HepG2 (cell line): ENCODE data around the gene MAP2K1. TPM values are rescaled to one million over a fixed set of nuclear protein-coding genes. Genes with fewer than 3 reads are reported as not detected.

Experiments
- BCL6 ChIP-seq: IDR thresholded peaks from 2 replicates; pipeline ENCODE4 v1.6.1; 2016; ENCODE audit warnings: missing genetic modification reagents, missing compliant biosample characterization
- BORCS8-MEF2B ChIP-seq: sonication (generic); formaldehyde crosslinking; IDR thresholded peaks from 2 replicates; pipeline ENCODE4 v1.8.0; 2022; ENCODE audit warnings: mild to moderate bottlenecking, missing genetic modification reagents
- CEBPB ChIP-seq: IDR thresholded peaks from 2 replicates; pipeline ENCODE4 v1.6.1; 2011; ENCODE audit warnings: low read depth, low read length, improper control_type of control experiment, borderline replicate concordance
- CEBPG ChIP-seq: IDR thresholded peaks from 2 replicates; pipeline ENCODE4 v1.6.1; 2016
- FIP1L1 ChIP-seq: fragments of 200-400 bp; formaldehyde crosslinking; IDR thresholded peaks from 2 replicates; pipeline ENCODE4 v1.6.1; 2018; ENCODE audit warnings: low read depth, mild to moderate bottlenecking, low read length, moderate library complexity, borderline replicate concordance; ENCODE audit not compliant: insufficient read depth
- FOSL2 ChIP-seq: sonication (generic); formaldehyde crosslinking; IDR thresholded peaks from 2 replicates; pipeline ENCODE4 v1.4.0; 2020; ENCODE audit warnings: missing genetic modification reagents
- HMG20A ChIP-seq: IDR thresholded peaks from 2 replicates; pipeline ENCODE4 v1.6.1; 2016; ENCODE audit warnings: borderline replicate concordance
- IRF2 ChIP-seq: IDR thresholded peaks from 2 replicates; pipeline ENCODE4 v1.6.1; 2018; ENCODE audit warnings: missing genetic modification reagents, missing compliant biosample characterization
- NFRKB ChIP-seq: fragments of 450-650 bp; IDR thresholded peaks from 2 replicates; pipeline ENCODE4 v1.6.1; 2017
- POLR2AphosphoS5 ChIP-seq: IDR thresholded peaks from 2 replicates; pipeline ENCODE4 v1.6.1; 2012; ENCODE audit warnings: low read depth, low read length
- RAD51 ChIP-seq: fragments of 450-650 bp; IDR thresholded peaks from 2 replicates; pipeline ENCODE4 v1.6.1; 2016; ENCODE audit warnings: borderline replicate concordance
- RCOR2 ChIP-seq: IDR thresholded peaks from 2 replicates; pipeline ENCODE4 v1.6.1; 2016; ENCODE audit warnings: missing biosample characterization, missing genetic modification reagents
- SKI ChIP-seq: fragments of 450-650 bp; IDR thresholded peaks from one replicate; pipeline ENCODE4 v1.6.1; 2018; ENCODE audit warnings: mild to moderate bottlenecking; ENCODE audit not compliant: partially characterized antibody
- ZEB1 ChIP-seq: IDR thresholded peaks from 2 replicates; pipeline ENCODE4 v1.6.1; 2012; ENCODE audit warnings: mild to moderate bottlenecking, low read depth, inconsistent platforms; ENCODE audit not compliant: insufficient replicate concordance
- ZMYM3 ChIP-seq: sonication (generic); formaldehyde crosslinking; IDR thresholded peaks from 2 replicates; pipeline ENCODE4 v1.5.1; 2020; ENCODE audit warnings: mild to moderate bottlenecking, missing genetic modification reagents
- ZNF446 ChIP-seq: sonication (generic); formaldehyde crosslinking; IDR thresholded peaks from 2 replicates; pipeline ENCODE4 v1.5.0; 2020; ENCODE audit warnings: mild to moderate bottlenecking, missing genetic modification reagents
- ZNF468 ChIP-seq: sonication (generic); formaldehyde crosslinking; IDR thresholded peaks from 2 replicates; pipeline ENCODE4 v1.8.0; 2022; ENCODE audit warnings: mild to moderate bottlenecking, moderate library complexity, missing genetic modification reagents
- ZNF510 ChIP-seq: sonication (generic); formaldehyde crosslinking; IDR thresholded peaks from 2 replicates; pipeline ENCODE4 v1.4.0; 2020; ENCODE audit warnings: low read depth, mild to moderate bottlenecking, missing genetic modification reagents
- ZNF547 ChIP-seq: sonication (generic); formaldehyde crosslinking; IDR thresholded peaks from 2 replicates; pipeline ENCODE4 v1.5.1; 2020; ENCODE audit warnings: mild to moderate bottlenecking, missing genetic modification reagents
- ZNF552 ChIP-seq: sonication (generic); formaldehyde crosslinking; IDR thresholded peaks from 2 replicates; pipeline ENCODE4 v1.9.0; 2022; ENCODE audit warnings: missing genetic modification reagents, mild to moderate bottlenecking, borderline replicate concordance
- ZNF672 ChIP-seq: sonication (generic); formaldehyde crosslinking; IDR thresholded peaks from 2 replicates; pipeline ENCODE4 v1.8.1; 2022; ENCODE audit warnings: missing genetic modification reagents
- ZNF775 ChIP-seq: sonication (generic); formaldehyde crosslinking; IDR thresholded peaks from 2 replicates; pipeline ENCODE4 v1.4.0; 2020; ENCODE audit warnings: missing genetic modification reagents, mild to moderate bottlenecking, moderate library complexity, borderline replicate concordance
- polyA plus RNA-seq, 8 experiments: library from polyadenylated mRNA; depleted of rRNA in 3 of 8; stranded (reverse) in 7 of 8; unstranded in 1 of 8; fragments of >200 nt; fragmentation: Illumina TruSeq in 4 of 8; extraction: Trizol in 4 of 8; gene quantifications; 2 replicates each; pipeline versions ENCODE4 v1.2.1 to v1.2.3, GENCODE V29; 2011 to 2016; ENCODE audit warnings: low read depth in 4 of 8, missing spikeins in 1 of 8, mixed read lengths in 1 of 8; ENCODE audit not compliant: insufficient read depth in 1 of 8
- total RNA-seq, 5 experiments: library from RNA; depleted of rRNA; stranded (reverse); fragments of >200 nt; fragmentation: Illumina TruSeq; extraction: Trizol; gene quantifications; 2 replicates each; pipeline ENCODE4 v1.2.3, GENCODE V29; 2016; ENCODE audit warnings: low read depth in 1 of 5
- TF ChIP-seq, protein P1 (sequence below): IDR thresholded peaks from 2 replicates; pipeline ENCODE4 v1.6.1; 2016; ENCODE audit warnings: low read depth
- TF ChIP-seq, protein P2 (sequence below): conservative IDR thresholded peaks from 2 replicates; pipeline ENCODE4 v1.6.1; 2018; ENCODE audit warnings: missing genetic modification reagents
- TF ChIP-seq, protein P3 (sequence below): sonication (generic); formaldehyde crosslinking; IDR thresholded peaks from 2 replicates; pipeline ENCODE4 v1.5.1; 2020; ENCODE audit warnings: missing genetic modification reagents, mild to moderate bottlenecking, borderline replicate concordance
- TF ChIP-seq, protein P4 (sequence below): fragments of 450-650 bp; IDR thresholded peaks from 2 replicates; pipeline ENCODE4 v1.6.1; 2016

MAP2K1 gene
- total and polyA plus RNA-seq, 2 of the 13 experiments (the other 11 are each of a cell fraction or from before 2014, with no cell fraction given) = 24.1 to 49.2 TPM

DNA sequence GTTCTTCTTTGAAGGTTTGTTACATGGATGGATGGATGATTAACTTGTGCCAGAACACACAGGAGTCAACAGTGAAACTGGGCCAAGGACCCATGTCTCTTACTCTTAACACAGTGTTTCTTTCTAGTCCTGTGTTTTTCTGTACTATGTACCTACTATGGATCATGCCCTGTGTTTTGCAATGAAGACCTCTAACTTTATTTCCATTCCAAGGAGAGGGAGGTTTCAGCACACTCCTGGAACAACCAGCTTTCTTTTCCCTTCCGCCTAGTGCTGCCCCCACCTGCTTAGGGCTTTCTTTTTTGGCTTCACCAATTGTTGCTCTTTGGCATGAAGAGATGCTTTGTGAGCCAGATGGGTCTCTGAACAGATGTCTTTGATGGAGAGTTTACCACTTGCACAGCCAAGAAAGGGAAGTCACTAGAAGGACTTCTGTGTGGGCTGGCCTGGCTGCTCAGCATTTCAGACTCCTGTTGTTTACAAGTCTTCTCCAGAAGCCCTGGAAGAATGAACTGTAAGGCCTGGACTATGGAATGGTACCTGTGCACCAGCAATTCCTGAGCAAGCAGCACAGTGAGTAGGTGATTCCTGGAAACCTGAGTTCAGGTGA lies 66.4 kb downstream of the MAP2K1 start (continued):
- TF ChIP-seq, protein P1, sequence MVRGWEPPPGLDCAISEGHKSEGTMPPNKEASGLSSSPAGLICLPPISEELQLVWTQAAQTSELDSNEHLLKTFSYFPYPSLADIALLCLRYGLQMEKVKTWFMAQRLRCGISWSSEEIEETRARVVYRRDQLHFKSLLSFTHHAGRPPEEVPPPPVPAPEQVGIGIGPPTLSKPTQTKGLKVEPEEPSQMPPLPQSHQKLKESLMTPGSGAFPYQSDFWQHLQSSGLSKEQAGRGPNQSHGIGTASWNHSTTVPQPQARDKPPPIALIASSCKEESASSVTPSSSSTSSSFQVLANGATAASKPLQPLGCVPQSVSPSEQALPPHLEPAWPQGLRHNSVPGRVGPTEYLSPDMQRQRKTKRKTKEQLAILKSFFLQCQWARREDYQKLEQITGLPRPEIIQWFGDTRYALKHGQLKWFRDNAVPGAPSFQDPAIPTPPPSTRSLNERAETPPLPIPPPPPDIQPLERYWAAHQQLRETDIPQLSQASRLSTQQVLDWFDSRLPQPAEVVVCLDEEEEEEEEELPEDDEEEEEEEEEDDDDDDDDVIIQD (CRISPR knock-in tag) = peak; percentile 47; the same call in 1 of the 2 replicates
- TF ChIP-seq, protein P2, sequence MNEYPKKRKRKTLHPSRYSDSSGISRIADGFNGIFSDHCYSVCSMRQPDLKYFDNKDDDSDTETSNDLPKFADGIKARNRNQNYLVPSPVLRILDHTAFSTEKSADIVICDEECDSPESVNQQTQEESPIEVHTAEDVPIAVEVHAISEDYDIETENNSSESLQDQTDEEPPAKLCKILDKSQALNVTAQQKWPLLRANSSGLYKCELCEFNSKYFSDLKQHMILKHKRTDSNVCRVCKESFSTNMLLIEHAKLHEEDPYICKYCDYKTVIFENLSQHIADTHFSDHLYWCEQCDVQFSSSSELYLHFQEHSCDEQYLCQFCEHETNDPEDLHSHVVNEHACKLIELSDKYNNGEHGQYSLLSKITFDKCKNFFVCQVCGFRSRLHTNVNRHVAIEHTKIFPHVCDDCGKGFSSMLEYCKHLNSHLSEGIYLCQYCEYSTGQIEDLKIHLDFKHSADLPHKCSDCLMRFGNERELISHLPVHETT (CRISPR knock-in tag) = no peak
- TF ChIP-seq CEBPB = peak; percentile 82; the same call in 1 of the 2 replicates
- TF ChIP-seq, protein P3, sequence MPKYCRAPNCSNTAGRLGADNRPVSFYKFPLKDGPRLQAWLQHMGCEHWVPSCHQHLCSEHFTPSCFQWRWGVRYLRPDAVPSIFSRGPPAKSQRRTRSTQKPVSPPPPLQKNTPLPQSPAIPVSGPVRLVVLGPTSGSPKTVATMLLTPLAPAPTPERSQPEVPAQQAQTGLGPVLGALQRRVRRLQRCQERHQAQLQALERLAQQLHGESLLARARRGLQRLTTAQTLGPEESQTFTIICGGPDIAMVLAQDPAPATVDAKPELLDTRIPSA = no peak
- TF ChIP-seq SKI = no peak
- TF ChIP-seq BORCS8-MEF2B (CRISPR knock-in tag) = no peak
- TF ChIP-seq FIP1L1 = no peak
- no peak for TF ChIP-seq ZNF510
- TF ChIP-seq ZMYM3 (CRISPR knock-in tag) = no peak
- TF ChIP-seq BCL6 (CRISPR knock-in tag) = peak; percentile 84
- TF ChIP-seq ZNF547 (CRISPR knock-in tag) = no peak
- TF ChIP-seq, protein P4, sequence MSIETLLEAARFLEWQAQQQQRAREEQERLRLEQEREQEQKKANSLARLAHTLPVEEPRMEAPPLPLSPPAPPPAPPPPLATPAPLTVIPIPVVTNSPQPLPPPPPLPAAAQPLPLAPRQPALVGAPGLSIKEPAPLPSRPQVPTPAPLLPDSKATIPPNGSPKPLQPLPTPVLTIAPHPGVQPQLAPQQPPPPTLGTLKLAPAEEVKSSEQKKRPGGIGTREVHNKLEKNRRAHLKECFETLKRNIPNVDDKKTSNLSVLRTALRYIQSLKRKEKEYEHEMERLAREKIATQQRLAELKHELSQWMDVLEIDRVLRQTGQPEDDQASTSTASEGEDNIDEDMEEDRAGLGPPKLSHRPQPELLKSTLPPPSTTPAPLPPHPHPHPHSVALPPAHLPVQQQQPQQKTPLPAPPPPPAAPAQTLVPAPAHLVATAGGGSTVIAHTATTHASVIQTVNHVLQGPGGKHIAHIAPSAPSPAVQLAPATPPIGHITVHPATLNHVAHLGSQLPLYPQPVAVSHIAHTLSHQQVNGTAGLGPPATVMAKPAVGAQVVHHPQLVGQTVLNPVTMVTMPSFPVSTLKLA = no peak
- TF ChIP-seq RAD51 = no peak
- no peak for TF ChIP-seq IRF2 (CRISPR knock-in tag)
- no peak for TF ChIP-seq ZNF446 (CRISPR knock-in tag)
- no peak for TF ChIP-seq ZNF672 (CRISPR knock-in tag)
- no peak for TF ChIP-seq ZNF468
- TF ChIP-seq CEBPG = peak; percentile 72
- no peak for TF ChIP-seq ZEB1
- TF ChIP-seq RCOR2 (CRISPR knock-in tag) = peak; percentile 37; the same call in 1 of the 2 replicates
- no peak for TF ChIP-seq POLR2AphosphoS5
- TF ChIP-seq ZNF775 (CRISPR knock-in tag) = no peak
- TF ChIP-seq ZNF552 = no peak
- TF ChIP-seq NFRKB = no peak
- peak; percentile 47; the same call in 1 of the 2 replicates for TF ChIP-seq HMG20A (CRISPR knock-in tag)
- no peak for TF ChIP-seq FOSL2 (CRISPR knock-in tag)
